ENCODE measurements around the gene ZBTB37.
"Not testable (repeated sequence)": the region's sequence is repeated elsewhere in the genome, so short reads cannot be mapped to it uniquely, and the experiment has no call there.

Gene ZBTB37

DNA sequence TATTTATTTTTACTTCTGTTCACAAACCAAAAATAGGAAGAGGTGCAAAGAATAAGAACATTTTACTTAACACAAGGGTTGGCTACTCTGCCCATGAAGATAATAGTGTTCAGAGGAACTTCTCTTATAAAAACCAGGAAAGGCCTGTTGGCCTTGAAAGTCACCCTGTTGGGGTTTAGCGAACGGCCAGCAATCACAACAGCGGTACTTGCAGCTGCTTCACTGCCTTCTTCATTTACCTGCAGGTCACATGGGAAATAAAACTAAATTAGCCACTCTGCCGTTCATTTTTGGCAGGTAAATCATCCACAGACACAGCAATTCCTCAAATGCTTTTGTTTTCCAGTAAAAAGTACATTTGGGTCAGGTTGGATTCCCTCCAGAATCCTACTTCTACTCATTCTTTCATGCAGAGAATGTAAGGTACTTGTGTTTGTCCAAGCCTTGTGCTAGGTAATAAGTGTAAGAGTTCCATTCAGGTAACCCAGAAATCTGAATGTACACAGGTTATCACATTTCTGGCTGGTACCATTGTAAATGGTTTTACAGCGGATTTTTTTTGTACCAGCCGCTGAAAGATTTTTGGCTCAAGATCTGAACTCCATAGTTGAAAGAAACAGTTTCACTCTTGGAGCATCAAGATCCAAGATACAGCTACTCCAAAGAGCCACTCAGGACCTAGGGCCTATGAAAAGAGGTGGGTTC, 35.8 kb downstream of the ZBTB37 start:
- no peak for DNase-seq (ENCODE audit: low read depth, low spot score)

DNA sequence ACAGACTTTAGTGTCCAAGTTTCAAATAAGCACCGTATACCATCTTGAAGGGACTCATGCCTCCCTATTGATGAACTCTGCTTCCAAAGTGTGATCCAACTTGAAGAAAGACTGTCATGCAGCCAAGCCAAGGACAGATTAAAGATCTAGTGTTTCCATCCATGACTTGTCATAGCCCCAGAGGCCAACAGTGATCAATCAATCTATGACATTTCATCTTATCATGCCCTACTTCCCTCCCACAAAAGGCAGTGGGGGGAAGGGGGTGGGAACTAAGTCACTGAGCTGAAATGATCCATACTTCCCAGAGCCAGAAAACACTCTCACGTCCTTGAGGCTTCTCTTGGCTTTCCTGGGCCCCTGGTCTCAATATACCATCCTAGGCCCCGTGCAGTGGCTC, 44.9 kb downstream of the ZBTB37 start:
- DNase-seq (ENCODE audit: low read depth, low spot score) = no peak

DNA sequence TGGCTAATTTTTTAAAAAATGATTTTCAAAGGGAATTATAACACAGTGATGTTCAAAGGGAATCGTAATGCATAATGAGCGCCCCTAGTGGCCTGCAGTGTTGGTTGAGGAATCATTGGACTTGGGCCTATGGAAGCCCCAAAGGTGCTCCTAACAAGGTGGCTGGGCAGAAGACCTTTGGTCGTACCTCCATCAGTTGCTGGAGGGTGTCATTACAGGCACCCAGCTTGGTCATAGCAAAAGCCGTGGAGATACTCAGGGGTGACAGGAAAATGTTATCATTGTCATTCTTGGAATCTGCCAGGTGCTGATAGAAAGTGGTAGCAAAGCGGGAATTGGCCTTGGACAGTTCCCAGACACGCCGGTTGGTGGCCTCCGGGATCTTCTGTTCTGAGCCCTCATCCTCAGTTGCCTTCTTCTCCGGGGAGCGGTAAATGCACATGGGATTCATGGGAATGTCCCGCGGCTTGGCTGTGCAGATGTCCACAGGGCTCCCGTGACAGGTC, 46.2 kb downstream of the ZBTB37 start:
- DNase-seq (ENCODE audit: low read depth, low spot score) = no peak

DNA sequence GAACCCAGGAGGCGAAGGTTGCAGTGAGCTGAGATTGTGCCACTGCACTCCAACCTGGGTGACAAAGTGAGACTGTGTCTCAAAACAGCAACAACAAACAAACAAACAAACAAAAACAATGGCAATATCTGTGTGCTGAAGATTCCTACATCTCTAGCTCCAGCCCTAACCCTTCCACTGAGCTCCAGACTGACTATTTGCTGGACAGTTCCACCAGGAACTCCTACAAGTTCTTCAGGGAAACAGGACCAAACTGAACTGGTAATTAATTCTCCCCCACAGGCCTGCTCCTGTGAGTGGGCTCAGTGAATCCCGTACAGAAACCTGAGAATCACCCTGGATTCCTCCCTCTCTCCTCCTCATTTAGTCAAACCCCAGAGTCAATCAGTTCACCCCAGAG, 47.4 kb downstream of the ZBTB37 start:
- no peak for DNase-seq (ENCODE audit: low read depth, low spot score)

DNA sequence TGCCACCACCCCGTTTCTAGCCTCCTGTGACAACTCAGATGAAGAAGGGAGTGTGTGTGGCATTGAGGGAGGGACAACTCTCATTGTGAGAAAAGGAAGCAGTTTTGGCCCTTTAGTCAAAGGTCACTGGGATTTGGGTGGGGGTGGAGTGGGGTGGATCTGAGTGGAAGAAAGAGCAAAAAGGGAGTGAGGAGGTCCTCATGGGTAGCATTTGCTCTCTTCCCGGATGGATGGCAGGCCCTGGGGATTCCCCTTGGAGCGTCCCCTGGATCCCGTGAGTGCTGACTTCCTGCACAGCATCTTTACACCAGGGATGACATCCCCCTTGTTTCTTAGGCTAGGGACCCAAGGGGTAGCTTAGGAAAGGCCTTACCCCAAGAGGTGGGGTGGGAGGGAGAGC, 48.5 kb downstream of the ZBTB37 start:
- no peak for DNase-seq (ENCODE audit: low read depth, low spot score)

DNA sequence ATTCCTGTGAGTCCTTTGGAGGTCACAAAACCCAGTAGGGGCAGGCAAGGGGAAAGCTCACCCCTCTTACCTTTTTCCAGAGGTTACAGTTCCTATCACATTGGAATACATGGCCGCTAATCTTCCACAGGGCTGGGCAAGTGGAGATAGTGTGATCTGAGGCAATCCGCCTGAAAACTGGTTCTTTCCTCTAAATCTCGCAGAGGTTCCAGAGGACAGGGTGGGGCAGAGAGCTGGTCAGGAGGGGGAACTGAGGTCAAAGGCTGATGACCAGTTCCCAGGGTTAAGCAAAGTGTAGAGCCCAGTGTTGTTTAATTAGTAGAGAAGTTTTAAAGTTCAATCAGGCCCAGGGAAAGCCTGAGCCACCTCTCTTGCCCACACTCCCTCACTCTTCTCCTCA, 49.0 kb downstream of the ZBTB37 start, which contains the start of gene SERPINC1:
TSS of gene SERPINC1 (minus strand) at position 179 of the 400 bp plus-strand sequence. CDS start at position 111, 68 bp downstream.
- DNase-seq (ENCODE audit: low read depth, low spot score) = no peak

DNA sequence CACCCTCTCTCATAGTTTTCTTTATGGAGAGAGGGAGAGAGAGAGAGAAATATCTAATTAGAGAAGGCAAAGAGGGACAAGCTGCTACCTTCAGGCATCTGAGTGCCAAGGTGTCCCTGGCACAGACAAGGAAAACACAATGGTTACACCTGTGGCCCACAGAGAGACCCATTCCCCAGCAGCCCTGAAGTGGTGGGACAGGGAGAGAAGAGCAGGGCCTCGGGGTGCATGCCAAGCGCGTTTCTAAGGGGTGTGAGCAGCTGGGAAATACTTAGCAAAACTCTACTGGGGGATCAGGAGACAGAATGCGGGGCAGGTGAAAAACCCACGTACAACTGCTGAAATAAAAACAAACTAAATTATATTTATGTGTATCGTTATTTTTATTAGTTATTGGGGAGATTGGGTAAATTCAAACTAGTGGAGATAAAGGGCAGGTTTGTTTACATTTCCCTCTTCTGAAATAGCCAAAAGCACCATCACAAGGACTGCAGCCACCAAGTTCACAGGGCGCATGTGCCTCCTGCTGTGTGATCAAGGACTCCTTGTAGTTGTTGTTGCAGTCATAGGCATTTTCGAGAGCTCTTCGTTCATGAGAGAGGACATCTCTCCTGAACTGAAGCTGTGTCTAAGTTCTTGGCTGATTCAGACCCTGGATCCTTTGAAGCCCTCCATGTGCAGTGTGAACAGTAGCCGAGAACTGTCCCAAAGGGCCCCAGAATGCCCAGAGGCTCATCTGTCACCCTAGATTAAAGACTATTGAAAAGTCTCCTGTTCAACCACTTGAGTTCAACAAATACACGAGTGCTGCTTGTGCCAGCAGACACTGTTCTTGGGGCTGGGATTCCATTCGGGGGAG, 49.7 kb downstream of the ZBTB37 start:
- DNase-seq (ENCODE audit: low read depth, low spot score) = no peak

DNA sequence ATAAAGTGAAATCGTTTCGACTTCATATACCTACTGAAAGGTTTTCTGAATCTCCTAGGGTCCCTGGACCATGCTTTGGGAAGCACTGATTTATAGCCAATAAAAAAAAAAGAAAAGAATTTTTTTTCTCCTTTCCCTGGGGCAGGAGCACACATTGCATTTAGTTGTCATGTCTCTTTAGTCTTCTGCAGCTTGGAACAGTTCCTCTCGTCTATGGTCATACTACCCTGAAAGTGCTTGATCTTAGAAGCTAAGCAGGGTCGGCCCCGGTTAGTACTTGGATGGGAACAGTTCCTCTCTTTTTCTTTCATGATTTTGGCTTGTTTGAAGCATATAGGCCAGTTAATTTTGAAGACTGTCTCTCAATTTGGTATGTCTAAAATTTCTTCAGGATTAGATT, 52.7 kb downstream of the ZBTB37 start:
- DNase-seq (ENCODE audit: low read depth, low spot score) = no peak

DNA sequence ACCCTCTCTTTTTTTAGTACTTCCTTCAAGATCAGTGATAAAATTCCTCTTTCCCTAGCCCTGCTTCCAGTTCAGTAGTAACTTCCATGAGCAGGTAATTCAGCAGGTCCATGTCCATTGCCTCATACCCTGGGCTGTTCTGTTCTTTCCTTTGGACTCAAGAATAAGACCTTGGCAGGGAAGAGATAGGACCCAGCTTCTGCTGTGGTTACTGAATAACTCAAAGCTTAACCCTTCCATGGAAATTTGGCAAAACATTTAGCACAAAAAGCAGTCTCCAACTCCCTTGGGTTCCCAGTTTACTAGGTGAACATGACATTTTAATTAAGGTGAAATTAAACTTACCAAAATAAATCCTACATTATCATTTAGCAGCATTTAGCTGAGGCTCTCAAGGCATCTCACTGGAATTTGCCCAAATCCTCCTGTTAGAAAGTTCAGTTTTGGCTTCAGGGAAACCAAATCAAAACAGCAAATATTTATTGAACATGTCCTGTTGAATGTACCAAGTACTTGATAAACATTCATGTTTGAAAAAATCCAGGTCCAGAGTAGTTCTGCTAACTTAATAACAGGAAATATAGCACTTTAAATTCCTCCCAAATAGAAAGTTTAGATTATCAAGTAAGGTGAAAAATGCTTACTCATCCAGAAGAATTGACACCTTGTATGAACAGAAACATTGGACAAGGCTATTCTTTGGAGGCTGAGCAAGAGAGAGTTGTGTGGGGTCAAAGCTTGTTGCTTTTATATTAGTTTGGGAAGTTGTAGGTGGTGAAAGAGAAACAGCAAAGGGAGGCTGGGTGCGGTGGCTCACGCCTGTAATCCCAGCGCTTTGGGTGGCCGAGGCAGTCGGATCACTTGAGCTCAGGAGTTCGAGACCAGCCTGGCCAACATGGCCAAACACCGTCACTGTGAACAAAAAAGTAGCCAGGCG, 57.4 kb downstream of the ZBTB37 start:
- no peak for DNase-seq (ENCODE audit: low read depth, low spot score)

DNA sequence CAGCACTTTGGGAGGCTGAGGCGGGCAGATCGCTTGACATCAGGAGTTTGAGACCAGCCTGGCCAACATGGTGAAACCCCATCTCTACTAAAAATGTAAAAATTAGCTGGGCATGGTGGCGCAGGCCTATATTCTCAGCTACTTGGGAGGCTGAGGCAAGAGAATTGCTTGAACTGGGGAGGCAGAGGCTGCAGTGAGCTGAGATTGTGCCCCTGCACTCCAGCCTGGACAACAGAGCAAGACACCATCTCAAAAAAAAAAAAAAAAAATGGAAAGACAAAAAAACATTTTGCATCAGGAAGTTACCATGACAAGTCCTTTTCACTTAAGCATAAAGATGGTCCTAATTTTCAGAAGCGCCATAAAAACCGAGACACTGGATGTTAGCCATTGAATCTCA, 62.4 kb downstream of the ZBTB37 start:
- not testable (repeated sequence) for DNase-seq (ENCODE audit: low read depth, low spot score)

DNA sequence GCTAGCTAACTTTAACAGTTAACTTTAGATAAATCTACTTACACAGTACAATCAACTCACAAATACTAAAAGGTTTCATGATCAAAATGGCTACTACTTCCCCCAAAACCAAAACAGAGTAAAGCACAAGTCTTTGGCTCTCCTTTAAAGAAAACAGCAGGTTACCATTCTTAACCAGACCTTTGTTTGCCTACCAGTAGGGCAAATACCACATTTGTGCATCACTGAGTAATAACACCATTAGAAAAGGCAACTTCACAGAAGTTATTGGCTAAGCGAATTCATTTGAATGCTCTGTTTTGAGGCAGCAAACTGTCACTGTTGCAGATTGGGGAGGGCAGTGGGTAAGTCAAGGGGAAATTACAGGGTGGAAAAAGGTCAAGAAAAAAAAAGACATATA, 66.3 kb downstream of the ZBTB37 start:
- DNase-seq (ENCODE audit: low read depth, low spot score) = no peak

DNA sequence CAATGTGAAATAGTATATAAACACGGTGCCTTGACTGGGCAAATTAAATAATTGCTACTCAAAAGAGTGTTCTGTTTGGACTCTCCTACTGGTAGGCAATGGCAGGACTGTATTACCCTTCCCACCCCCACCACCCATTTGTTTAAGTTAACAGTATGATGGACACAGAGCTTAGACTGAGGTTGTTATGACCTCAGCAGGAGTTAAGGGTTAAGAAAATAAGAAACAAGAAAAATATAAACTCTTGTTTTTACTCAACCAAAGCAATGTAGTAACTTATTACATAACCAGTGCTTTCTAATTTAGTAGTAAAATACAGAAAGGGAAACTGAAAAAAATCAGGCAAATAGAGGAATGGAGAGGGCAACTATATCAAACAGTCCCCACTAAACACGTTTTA, 68.9 kb downstream of the ZBTB37 start:
- no peak for DNase-seq (ENCODE audit: low read depth, low spot score)

DNA sequence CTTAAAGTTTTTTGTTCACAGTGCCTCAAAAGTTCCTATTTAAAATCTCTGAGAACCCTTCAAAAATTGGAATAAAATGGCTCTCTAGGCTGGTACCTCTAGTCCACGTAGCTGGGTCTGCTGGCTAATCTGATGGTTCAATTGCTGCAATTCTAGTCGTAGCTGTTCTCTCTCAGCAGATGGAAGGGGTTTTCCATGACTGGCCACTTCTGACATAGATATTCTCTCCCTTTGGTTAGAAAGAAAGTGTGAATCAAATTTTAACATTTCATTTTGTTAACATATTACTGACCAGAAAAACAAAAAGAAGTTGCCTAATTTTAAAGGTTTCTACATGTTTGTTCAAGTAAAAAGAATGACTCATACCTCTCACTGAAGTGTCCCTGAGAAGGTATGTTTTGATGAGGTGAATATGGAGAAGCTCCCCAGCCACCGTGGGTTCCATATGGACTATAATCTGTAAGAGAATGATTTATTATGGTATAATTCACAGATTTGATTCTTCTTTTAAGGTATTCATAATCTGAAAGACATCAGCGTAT, 78.3 kb downstream of the ZBTB37 start:
- no peak for DNase-seq (ENCODE audit: low read depth, low spot score)

DNA sequence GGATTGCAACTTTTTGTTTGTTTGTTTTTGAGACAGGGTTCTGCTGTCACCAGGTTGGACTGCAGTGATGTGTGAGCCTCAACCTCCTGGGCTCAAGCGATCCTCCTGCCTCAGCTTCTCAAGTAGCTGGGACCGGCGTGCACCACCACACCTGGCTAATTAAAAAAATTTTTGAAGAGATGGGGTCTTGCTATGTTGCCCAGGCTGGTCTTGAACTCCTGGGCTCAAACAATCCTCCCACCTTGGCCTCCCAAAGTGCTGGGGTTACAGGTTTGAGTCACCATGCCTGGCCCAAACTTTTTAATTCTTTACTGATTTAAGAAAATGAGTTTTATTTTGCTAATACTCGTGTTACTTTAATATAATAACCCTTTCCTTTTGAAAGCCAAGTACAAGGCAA, 80.4 kb downstream of the ZBTB37 start:
- DNase-seq (ENCODE audit: low read depth, low spot score) = no peak

Data from iPS DF 19.7 (cell line).